Cardiac muscle cell (in vitro differentiated cells and primary cell): ENCODE data around the gene CACNA2D1. TPM values are rescaled to one million over a fixed set of nuclear protein-coding genes. Genes with fewer than 3 reads are reported as not detected.
"Not testable (repeated sequence)": the region's sequence is repeated elsewhere in the genome, so short reads cannot be mapped to it uniquely, and the experiment has no call there.

Source experiments
- DNase-seq, 2 donors: peaks; one replicate each; pipeline versions ENCODE4 v3.0.0 to v3.0.0-alpha.2; 2010 to 2017; ENCODE audit warnings: low read depth in 1 of 2, low spot score in 1 of 2
- H3K27ac ChIP-seq: fragments of 200-600 bp; sonication (generic); 2 replicates; pipeline ENCODE4 v1.5.1; 2016
- H3K27me3 ChIP-seq: fragments of 200-600 bp; sonication (generic); 2 replicates; pipeline ENCODE4 v1.6.0; 2016; ENCODE audit warnings: control low read depth
- H3K36me3 ChIP-seq: fragments of 200-600 bp; sonication (generic); 2 replicates; pipeline ENCODE4 v1.5.1; 2016; ENCODE audit warnings: control low read depth
- H3K4me1 ChIP-seq: fragments of 200-600 bp; sonication (generic); 2 replicates; pipeline ENCODE4 v1.8.1; 2017; ENCODE audit warnings: low read depth, mild to moderate bottlenecking, mixed run types
- H3K4me3 ChIP-seq: fragments of 200-600 bp; sonication (generic); 2 replicates; pipeline ENCODE4 v1.5.1; 2016; ENCODE audit warnings: mild to moderate bottlenecking
- H3K9me3 ChIP-seq: fragments of 200-600 bp; sonication (generic); 2 replicates; pipeline ENCODE4 v1.5.1; 2017; ENCODE audit warnings: low read depth, mild to moderate bottlenecking, control low read depth
- CTCF ChIP-seq: IDR thresholded peaks from 2 replicates; pipeline ENCODE4 v1.5.1; 2012; ENCODE audit warnings: low read depth, mild to moderate bottlenecking, low read length
- polyA plus RNA-seq: library from polyadenylated mRNA; unstranded; fragments of >200 nt; fragmentation: Nextera tagmentation; extraction: Ambion mirVana; gene quantifications from 2 replicates; pipeline ENCODE4 v1.2.1, GENCODE V29; 2016
- total RNA-seq: library from RNA; depleted of rRNA; stranded (reverse); fragments of >200 nt; gene quantifications from 2 replicates; pipeline ENCODE4 v1.2.3, GENCODE V29; 2016

Gene CACNA2D1
- total and polyA plus RNA-seq, 2 experiments from 2014 or later = 4.5 to 20.3 TPM

DNA sequence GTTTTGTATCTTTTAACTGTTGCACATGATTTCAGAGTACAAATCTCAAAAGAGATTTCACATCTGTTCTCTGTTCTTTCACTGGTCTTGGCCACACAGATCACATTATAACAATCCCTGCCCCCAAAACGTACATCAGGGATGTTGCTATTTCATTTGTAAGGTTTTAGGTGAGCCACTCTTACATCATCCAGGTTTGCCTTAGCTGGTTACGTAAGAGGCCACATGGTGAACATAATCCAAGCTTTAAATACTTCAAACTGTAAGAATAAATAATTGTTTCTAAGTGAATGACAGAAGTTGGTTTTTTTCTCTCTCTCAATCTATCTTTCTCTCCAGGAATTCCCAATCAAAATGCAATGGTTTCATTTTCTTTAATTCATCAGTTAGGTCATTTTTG is 427.8 kb downstream of the CACNA2D1 start:
- TF ChIP-seq CTCF = no peak
- no peaks in the 10 kb centered on the region for H3K27me3 ChIP-seq
- H3K27ac ChIP-seq = no peak overlapping the region
- no peak for DNase-seq
- no peaks in the 10 kb centered on the region for H3K9me3 ChIP-seq
- peaks cover 13% of the 10 kb centered on the region for H3K4me1 ChIP-seq
- H3K4me3 ChIP-seq = no peak overlapping the region
- no peaks in the 10 kb centered on the region for H3K36me3 ChIP-seq

GRCh38 chr7:82014574-82014973 is 429.0 kb downstream of the CACNA2D1 start:
- not testable (repeated sequence) for H3K9me3 ChIP-seq, H3K27me3 ChIP-seq, H3K4me1 ChIP-seq, H3K27ac ChIP-seq, H3K4me3 ChIP-seq, H3K36me3 ChIP-seq, DNase-seq

GRCh38 chr7:82012453-82012852 is 431.1 kb downstream of the CACNA2D1 start:
- Histone ChIP-seq H3K4me3 (no peak overlapping the region), H3K9me3 (no peaks in the 10 kb centered on the region), H3K4me1 (no peaks in the 10 kb centered on the region), H3K36me3 (no peaks in the 10 kb centered on the region), H3K27me3 (no peaks in the 10 kb centered on the region), H3K27ac (no peak overlapping the region)
- TF ChIP-seq CTCF = no peak
- peak in 1 of 2 donors; percentile 82 for DNase-seq

GRCh38 chr7:82010416-82010815 is 433.2 kb downstream of the CACNA2D1 start:
- no peak for DNase-seq
- TF ChIP-seq CTCF = no peak
- H3K4me1 ChIP-seq = no peaks in the 10 kb centered on the region
- no peaks in the 10 kb centered on the region for H3K9me3 ChIP-seq
- no peaks in the 10 kb centered on the region for H3K36me3 ChIP-seq
- no peak overlapping the region for H3K27ac ChIP-seq
- no peak overlapping the region for H3K4me3 ChIP-seq
- no peaks in the 10 kb centered on the region for H3K27me3 ChIP-seq

DNA sequence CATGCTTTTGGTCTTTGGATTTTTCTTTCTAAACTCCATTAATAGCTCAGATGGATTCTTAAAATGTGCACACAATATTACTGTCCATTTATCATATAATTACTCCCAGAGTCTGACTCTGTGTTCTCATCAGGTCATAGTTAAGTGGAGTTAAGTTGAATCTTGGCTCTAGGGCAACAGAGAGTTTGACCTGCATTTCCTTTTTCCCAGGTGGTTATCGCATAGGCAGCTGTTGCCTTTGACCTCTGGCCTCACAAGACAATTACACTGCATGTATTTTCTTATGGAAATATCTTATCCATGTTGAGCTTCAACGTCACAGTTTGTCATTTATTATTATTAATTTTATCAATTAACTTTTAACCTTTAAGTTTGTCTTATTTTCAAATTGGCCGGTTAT is 436.3 kb downstream of the CACNA2D1 start:
- no peaks in the 10 kb centered on the region for H3K27me3 ChIP-seq
- no peaks in the 10 kb centered on the region for H3K4me1 ChIP-seq
- no peak for TF ChIP-seq CTCF
- no peaks in the 10 kb centered on the region for H3K9me3 ChIP-seq
- no peak overlapping the region for H3K4me3 ChIP-seq
- no peaks in the 10 kb centered on the region for H3K36me3 ChIP-seq
- no peak overlapping the region for H3K27ac ChIP-seq
- no peak for DNase-seq

- Histone ChIP-seq H3K4me1 (no peaks in the 10 kb centered on the region), H3K4me3 (no peak overlapping the region), H3K9me3 (no peaks in the 10 kb centered on the region), H3K36me3 (no peaks in the 10 kb centered on the region), H3K27me3 (no peaks in the 10 kb centered on the region), H3K27ac (no peak overlapping the region)
- TF ChIP-seq CTCF = no peak
- DNase-seq = no peak
Measured at GRCh38 chr7:82005056-82005455, 438.5 kb downstream of the CACNA2D1 start.
